CD4-positive, alpha-beta T cell treated with Interferon gamma for 1 hour (primary cell): Measurements from ENCODE around the gene MRPL40.

Source experiments
- DNase-seq: peaks from one replicate; pipeline ENCODE4 v3.0.0-alpha.2; 2020

Gene MRPL40

DNA sequence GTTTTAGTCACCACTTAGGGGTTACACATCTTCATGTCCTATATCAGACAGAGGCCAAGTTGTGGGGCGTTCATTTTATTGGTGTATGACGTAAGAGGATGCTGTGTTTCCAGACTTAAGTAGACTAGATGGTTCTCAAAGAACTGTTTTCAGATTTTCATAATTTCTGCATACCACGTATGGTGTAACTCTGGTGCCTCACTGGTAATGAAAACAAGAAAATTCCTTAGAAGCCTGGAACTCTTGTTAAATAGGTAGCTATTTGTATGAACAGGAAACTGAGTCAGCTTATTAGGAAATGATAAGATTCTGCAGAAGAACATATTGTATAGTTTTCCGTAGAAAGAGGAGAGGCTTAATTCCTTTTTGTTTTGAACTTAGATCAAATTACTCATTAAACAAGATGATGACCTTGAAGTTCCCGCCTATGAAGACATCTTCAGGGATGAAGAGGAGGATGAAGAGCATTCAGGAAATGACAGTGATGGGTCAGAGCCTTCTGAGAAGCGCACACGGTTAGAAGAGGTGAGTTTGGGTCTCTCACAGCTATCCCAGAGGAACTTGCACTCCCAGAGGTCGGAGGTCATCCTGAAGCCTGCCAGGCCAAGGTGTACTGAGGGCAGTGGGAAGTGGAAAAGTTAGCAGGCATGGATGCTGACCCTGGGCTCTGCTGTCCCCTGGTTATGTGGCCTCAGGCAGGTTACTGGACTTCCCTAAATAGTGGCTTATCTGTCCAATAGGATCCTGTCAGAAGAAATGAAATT lies 51.3 kb downstream of the MRPL40 start:
- no peak for DNase-seq
